GM21526 (cell line): ENCODE results near the gene LGALS7.
"Not testable (repeated sequence)": the region's sequence is repeated elsewhere in the genome, so short reads cannot be mapped to it uniquely, and the experiment has no call there.

ENCODE experiments used
- ATAC-seq: cut with Tn5 transposase; IDR thresholded peaks from one replicate; pipeline ENCODE4 v1.9.1; 2021; ENCODE audit warnings: moderate library complexity; ENCODE audit not compliant: unreplicated experiment, low FRiP score

LGALS7 gene

DNA sequence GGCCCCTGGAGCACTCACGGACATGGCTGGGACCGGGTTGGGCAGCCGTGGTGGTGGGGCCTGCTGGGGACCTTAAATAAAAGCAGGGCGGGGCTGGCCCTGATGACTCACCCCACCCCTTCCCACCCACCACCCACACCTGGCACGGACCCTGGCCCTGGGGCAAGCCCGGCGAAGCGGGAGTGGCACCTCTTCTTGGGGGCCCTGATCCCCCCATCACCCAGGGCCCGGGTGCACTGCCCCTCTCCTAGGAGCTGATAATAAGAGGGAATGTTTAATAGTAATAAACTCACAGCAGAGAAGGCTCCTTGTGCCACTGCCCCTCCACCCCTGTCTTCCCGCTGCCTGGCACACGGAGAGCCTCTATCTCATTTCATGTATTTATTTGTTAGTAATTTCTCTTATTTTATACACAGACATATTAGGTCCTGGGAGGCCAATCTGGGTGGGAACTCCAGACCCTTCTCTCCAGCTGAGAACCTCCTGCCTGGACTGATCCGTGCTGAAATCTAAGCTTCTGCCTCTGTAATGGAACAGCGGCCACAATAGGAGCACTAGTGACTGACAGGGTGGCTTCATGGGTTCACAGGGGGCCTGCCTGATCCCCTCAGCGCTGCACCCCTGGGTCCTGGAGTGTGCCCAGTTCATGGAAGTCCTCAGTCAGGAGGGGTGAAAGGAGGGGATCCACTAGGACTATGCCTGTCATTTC lies at the start of gene LGALS7:
TSS of gene LGALS7 (minus strand) at position 49 of the 709 bp plus-strand sequence. CDS start at position 24, 25 bp downstream.
- ATAC-seq, result no peak

DNA sequence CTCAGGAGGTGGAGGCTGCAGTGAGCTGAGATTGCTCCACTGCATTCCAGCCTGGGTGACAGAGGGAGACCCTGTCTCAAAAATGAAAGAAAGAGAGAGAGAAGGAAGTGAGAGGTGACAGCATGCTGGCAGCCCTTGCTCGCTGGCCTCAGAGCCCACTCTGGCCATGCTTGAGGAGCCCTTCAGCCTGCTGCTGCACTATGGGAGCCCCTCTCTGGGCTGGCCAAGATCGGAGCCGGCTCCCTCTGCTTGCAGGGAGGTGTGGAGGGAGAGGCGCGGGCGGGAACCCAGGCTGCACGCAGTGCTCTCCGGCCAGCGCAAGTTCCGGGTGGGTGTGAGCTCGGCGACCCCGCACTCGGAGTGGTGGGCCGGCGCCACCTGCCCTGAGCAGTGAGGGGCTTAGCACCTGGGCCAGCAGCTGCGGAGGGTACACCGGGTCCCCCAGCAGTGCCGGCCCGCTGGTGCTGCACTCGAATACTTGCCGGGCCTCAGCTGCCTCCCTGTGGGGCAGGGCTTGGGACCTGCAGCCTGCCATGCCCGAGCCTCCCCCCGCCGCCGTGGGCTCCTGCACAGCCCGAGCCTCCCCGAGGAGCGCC lies 48.0 kb upstream of the LGALS7 start:
- ATAC-seq, result not testable (repeated sequence)

DNA sequence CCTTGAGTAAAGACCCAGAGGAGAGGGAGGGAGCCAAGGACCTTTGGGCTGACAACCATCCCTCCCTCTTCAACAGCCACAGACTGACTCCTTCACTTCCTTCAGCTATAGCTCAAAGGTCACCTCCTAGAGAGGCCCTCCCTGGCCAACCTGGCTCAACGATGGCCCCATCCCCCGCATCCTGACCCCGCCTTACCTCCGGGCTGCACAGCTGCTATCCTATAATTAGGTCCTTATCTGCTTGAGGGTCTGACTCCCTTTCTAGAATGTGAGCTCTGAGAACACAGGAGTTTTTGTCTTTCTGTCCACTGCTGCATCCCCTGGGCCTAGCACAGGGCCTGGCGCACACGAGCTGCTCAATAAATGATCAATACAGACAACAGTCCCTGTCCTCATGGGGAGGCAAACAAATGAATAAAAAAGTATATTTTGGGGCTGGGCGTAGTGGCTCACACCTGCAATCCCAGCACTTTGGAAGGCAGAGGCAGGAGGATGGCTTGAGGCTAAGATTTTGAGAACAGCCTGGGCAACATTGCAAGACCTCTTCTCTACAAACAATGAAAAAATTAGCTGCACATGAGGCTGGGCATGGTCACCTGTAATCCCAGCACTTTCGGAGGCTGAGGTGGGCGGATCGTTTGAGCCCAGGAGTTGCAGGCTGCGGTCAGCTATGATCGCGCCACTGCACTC lies 46.1 kb upstream of the LGALS7 start:
- ATAC-seq, result no peak

DNA sequence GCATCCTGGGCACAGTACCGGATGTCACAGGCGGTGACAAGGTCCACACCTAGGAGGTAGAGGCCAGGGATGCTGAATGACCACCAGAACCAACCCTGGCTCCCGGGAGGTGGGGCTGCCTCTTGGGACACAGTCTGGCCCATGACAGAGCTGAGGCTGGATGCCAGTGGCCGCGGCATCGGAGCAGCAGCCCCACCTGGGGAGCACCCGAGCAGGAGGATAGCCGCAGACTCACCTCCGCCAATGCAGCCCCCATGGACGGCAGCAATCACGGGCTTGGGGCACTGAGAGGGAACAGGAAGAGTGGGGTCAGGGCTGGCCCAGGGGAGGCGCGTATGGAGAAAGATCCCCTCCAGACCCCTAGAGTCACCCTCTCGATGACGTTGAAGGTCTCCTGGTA lies 43.8 kb upstream of the LGALS7 start:
- ATAC-seq, result no peak

DNA sequence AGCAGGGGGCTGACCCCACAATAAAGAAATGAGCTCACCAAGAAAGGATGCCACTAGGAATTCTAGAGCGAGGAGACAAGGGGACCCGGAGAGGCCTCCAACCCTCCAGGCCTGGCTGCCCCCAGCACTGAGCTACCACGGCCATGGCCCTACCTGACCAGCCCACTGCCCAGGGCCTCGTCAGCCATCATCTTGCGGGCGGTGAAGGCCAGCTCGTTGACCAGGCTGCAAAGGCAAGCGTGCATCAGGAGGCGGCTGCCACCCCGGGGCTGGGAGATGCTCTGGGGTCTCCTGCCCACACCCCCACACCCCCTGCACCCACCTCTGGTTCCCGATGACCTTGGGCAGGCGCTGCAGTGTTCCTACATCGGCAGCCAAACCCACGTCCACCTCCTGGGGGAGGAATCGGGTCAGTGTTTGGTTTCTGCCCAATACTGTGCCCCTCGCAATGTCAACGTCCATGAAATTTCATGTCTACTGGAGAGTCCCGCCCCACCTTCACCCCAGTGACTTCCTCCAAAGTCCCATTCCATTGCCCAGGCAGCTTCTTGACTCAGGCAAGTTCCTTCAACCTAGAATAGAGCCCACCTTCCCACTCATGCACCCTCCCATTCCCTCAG lies 42.9 kb upstream of the LGALS7 start:
- ATAC-seq, result no peak

DNA sequence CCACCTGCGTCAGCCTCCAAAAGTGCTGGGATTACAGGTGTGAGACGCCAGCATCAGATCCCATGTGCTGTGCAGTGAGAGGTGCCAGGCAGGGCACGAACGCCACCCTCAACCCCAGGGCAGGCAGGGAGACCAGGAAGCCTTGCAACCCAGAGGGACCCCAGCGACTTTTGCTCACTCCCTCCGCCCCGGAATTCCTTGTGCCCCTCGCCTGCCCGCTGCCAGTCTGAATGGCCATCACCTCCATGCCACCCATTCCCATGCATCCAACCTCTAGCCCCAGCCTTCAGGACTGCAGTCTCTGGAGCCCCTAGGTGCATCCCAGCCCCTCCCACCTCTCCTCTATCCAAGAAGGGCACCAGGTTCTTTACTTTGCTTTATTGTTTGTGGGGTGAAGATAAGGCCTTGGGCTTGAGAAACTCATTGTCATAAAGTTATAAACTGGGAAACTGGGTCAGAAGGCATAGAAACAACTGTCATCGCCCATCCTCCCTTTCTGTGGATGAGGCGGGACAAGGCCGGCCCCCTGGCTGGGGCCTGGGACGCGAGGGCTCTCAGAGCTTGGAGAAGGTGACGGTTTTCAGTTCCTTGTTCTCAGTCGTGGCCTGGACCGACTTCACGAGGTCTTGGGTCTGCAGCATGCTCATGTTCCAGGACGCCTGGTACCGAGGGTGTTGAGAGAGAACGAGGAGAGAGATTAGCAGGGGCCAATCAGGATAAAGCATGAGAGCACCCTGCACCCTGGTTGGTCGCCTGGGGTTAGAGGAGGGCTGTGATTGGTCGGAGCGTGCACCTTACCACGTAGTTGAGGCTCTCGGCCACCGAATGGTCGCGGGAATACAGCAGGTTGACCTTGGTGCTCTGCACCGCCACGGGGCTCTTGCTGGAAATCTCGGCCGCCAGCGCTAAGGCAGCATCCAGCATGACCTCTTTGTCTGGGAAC lies 42.0 kb upstream of the LGALS7 start:
- ATAC-seq, result no peak

DNA sequence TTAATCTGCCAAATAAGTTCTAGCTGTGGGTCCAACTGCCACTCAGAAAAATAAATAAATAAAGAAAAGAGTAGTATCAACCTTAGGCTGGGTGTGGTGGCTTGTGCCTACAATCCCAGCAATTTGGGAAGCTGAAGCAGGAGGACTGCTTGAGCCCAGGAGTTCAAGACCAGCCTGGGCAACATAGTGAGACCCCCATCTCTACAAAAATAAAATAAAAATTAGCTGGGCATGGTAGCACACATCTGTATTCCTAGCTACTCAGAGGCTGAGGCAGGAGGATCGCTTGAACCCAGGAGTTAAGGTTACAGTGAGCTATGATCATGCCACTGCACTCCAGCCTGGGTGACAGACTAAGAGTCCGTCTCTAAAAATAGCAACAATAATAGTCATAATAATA lies 40.6 kb upstream of the LGALS7 start:
- not testable (repeated sequence) for ATAC-seq

DNA sequence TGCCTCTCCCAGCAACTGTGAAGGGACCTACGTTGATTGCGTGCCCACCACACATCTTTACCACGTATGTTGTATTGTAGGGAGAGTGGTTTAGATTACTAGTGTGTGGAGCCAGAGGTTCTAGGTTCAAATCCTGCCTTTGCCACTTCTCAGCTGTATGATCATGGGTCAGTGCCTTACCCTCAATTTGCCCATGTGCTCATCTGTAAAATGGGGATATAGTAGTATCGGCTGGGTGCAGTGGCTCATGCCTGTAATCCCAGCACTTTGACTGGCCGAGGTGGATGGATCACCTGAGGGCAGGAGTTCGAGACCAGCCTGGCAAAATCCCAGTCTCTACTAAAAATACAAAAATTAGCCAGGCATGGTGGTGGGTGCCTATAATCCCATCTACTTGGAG lies 40.0 kb upstream of the LGALS7 start:
- no peak for ATAC-seq

DNA sequence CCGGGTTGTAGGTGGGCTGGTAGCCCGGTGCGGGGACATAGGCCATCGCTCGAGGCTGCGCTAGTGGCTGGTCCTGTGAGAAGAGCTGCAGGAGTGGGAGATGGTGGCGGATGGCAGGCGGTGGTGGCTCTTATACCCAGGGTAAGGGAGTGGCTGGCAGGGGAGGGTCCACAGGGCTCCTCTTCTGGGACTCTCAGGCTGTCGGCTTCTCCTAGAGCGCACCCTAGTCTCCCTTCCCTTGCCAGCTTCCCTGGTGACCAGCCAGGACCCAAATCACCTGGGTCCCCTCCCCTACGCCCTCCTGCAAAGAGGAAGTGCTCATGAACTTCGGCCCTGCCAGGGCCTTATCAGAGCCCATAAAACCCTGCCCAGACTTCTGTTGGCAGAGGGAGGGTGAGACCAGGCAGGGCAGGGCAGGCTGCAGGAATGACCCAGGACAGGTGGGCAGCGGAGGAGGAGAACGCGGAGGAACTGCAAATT lies 39.6 kb upstream of the LGALS7 start, which contains the start of gene LGALS4:
TSS of gene LGALS4 (minus strand) at position 105 of the 480 bp plus-strand sequence. CDS start at position 46, 59 bp downstream.
- no peak for ATAC-seq

DNA sequence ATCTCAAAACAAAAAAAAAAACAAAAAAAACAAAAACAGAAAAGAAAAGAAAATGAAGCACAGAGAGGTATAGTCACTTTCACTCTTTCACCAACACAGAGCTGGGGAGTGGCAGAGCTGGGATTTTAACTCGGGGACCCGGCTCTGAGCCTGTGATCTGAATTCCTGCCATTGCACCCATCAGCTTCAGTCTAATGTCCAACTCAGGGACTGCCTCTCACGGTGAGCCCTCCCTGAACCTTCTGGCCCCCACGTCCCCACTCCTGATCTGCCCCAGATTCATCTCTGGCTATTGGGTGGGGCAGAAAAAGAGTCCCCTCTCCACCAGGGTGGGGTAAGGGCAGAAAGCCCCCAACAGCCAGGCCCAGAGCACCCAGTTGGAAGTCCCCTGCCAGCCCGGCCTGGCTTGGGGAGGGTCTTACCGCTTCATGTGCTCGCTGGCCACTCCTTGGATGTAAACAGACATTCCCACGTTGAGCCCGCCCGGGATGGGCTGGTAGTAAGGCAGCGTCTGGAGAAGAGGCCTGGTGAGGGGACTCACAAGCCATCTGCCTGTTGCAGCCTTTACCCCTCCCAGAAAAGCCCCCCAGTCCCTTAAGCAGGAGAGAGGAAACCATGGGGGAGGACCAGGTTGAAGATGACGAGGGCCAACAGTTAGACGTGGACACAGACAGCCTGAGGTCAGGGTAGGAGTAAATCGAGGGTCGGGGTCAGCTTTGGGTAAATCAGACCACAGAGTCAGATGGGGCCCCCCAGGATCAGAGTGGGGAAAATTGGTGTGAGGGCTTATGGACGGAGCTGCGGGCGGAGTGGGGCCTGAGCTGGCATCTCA lies 38.9 kb upstream of the LGALS7 start:
- ATAC-seq, result no peak

DNA sequence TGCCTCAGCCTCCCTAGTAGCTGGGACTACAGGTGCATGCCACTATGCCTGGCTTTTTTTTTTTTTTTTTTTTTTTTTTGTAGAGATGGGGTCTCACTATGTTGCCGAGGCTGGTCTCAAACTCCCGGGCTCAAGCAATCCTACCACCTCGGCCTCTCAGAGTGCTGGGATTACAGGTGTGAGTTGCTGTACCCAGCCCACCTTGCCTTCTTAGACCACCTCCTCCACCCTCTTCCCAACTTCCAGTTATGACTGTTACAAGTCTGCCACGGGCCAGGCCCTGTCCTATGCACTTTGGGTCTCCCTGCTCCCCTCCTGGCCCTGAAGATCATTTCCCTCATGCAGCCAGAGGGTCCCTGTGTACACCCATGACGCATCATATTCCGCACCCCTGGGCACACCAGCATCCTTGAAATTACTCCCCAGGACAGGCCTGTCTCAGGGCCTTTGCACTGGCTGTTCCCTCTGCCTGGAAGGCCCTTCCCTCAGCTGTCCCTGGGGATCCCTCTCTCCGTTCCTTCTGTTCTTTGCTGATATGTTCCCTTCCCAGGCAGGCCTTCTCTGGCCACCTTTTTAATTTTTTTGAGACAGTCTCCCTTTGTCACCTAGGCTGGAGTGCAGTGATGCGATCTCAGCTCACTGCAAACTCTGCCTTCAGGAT lies 36.4 kb upstream of the LGALS7 start:
- ATAC-seq, result no peak

DNA sequence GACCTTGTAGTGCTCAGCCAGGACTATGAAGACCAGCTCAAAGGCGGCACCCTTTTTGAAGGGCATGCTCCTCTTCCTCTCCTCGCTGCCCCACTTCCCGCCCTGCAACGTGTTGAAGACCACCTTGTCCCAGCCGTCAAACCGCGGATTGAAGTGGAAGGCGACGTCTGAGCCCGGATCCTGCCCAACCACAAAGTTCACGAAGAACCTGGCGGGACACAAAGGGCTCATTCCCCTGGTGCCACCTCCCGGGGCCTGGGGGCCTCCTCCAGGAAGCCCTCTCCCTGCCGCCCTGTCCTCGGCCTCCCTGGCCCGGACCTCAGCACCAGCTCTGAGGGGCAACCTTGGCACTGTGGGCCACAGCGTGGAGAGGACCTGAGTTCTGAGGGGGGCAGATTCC lies 35.4 kb upstream of the LGALS7 start:
- no peak for ATAC-seq

DNA sequence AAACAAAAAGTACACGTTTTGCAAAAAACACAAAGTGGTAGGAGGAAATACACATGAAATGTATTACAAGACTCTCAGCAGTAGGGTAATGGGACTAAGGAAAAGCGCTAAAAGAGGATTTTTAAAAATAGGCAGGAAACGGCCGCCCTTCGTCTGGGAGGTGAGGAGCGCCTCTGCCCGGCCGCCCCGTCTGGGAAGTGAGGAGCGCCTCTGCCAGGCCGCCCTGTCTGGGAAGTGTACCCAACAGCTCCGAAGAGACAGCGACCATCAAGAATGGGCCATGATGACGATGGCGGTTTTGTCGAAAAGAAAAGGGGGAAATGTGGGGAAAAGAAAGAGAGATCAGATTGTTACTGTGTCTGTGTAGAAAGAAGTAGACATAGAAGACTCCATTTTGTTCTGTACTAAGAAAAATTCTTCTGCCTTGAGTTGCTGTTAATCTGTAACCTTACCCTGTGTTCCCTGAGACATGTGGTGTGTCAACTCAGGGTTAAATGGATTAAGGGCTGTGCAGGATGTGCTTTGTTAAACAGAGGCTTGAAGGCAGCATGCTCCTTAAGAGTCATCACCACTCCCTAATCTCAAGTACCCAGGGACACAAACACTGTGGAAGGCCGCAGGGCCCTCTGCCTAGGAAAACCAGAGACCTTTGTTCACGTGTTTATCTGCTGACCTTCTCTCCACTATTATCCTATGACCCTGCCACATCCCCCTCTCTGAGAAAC lies 34.2 kb upstream of the LGALS7 start:
- ATAC-seq, result not testable (repeated sequence)

DNA sequence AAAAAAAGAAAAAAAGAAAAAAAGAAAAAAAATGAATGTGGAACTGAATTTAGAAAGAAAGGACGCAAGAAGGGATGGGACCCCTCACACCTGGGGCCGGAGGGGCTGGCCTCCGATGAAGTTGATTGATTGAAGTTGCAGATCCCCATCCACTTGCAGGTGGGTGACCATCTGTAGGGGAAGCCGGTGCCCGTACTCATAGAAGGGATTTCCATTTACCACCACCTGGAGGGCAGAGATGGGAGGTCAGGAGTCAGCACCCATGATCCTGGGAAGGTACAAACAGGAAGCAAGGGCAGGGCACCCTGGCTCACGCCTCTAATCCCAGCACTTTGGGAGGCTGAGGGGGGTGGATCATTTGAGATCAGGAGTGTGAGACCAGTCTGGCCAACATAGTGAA lies 33.1 kb upstream of the LGALS7 start:
- ATAC-seq, result no peak

DNA sequence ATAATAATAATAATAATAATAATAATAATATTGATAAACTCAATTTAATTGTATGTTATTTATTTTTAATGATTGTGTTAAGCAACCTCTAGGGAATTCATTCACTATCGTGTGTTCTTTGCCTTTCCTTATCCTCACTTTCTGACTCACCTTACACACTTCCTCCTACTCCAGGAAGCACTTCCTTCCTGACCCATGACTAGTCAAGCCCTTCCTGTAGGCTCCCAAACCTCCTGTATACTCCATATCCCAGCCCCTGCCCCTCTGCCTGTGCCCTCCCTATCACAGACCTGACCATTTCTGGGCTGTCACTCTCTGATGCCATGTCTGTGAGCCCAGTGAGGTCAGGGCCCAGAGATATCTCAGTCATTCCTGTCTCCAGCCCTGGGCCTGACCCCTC lies 31.9 kb upstream of the LGALS7 start:
- no peak for ATAC-seq

DNA sequence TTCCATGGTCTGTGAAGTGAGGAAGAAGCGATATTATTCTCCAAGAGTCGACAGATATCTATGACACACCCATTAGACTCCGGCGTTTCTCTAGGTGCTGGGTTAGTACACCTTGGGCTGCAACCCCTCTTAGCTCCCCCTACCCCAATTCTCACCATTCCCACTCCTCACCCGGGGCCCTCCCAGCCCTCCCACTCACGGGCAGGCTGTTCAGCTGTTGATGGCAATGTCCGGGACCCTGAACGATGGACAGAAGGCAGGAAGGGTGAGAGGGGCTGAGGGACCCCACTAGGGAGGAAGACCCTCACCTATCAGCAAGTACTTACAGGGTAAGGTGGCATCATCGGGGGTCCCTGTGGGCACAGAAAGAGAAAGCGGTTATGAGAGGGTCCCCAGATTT lies 30.2 kb upstream of the LGALS7 start:
- ATAC-seq, result no peak

DNA sequence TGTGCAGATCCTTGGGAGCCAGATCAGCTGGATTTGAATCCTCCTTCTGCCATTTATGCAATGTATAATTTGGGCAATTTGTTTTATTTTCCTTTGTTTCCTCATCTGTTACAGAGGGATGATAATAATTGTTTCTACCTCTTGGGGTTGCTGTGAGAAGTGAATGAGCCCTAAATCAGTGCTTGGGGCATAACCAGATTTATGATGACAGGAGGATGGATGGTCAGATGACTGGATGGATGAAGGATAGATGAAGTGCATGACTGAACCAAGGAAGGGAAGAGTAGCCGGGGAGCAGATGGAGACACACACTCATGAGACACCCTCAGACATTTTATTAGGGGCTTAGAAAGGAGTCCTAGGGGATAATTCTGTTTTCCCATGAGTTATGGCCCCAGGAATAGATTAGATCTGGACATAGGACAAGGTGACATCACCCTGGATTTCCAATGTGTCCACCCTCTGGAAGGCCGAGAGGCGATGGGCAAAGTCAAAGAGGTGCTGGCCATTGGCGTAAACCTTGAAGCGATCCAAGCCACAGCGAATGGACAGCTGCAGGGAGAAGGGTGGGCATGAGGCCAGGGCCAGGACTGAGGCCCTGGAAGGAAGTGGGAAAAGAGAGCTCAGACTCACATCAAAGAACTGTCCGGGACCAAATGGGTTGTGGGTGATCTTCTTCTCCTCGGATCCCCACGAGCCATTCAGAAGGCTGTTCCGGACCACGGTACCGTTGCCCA lies 28.2 kb upstream of the LGALS7 start:
- ATAC-seq, result no peak
